Peyer's patch (tissue), 4 donors: Measurements from ENCODE around the gene MTCL1.

Source experiments
- CTCF ChIP-seq, 6 experiments: fragments of 450-650 bp in 4 of 6; fragments of 200-600 bp in 2 of 6; sonication (generic) in 1 of 6; IDR thresholded peaks; one replicate each; pipeline ENCODE4 v1.5.1; 2017 to 2019; ENCODE audit warnings: antibody characterized with exemption in 6 of 6, mild to moderate bottlenecking in 3 of 6, moderate library complexity in 1 of 6
- POLR2A ChIP-seq, 2 donors: fragments of 450-650 bp; IDR thresholded peaks; one replicate each; pipeline ENCODE4 v1.5.1; 2017; ENCODE audit warnings: antibody characterized with exemption in 2 of 2, mild to moderate bottlenecking in 2 of 2, moderate library complexity in 2 of 2

DNA sequence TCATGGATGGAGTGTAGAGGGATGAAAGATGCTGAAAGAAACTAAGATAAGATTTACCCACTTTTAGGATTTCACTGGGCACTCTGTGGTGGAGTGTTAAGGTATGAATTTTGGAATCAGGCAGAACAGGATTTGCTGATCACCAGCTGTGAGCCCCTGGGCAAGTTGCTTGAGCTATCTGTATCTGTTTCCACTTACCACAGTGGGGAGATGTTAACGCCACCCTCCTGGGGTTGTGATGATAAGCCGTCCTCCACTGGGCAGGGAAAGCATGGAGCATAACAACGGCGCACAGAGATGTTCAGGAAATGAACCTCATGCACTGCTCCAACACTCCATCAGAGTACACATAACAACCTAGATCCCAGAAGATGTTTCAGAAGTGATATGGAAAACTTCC, 160.6 kb downstream of the MTCL1 start:
- no peak for TF ChIP-seq CTCF (IDR thresholded peaks at IDR 0.05)
- no peak for TF ChIP-seq POLR2A (IDR thresholded peaks at IDR 0.05)
